SH-SY5Y (cell line): ENCODE measurements around the gene ANAPC4.
A peak's percentile ranks its signal among the peaks of the same experiment; 100 is the strongest.

Source experiments
- GATA2 ChIP-seq: IDR thresholded peaks from 2 replicates; pipeline ENCODE4 v1.6.1; 2011; ENCODE audit warnings: mild to moderate bottlenecking, low read depth, low read length
- GATA3 ChIP-seq: IDR thresholded peaks from 2 replicates; pipeline ENCODE4 v1.6.1; 2011; ENCODE audit warnings: low read depth, mild to moderate bottlenecking, low read length, moderate library complexity

DNA sequence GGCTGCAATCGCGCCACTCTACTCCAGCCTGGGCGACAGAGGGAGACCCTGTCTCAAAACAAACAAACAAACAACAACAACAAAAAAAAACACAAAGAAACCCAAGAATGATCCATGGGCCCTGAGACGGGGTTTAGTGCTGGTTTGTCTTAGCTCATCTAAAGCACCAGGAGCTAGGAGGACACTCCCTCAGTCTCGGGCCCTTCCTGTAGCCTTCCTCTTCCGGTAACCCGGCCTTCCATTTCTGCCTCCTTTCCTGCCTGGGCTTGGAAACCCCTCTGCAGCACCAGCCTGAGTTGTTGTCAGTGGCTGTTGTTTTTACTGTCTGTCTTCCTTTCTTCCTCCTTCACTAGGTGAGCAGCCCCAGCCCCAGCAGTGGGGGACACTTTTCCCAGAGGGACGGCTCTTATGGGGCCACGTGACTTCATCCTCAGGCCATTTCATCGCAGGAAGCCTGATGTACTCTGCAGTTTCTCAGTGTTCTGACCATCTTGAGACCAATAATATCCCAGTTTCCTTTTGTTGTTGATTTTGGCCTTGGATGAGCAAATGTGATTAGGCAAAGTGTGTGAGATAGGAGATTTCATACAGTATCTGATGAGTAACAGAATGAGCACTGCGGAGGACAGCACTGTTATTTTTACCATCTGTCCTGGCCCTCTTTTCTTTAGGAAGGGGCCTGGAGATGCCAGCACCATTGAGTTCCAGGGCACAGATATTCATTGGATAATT, 90.1 kb downstream of the ANAPC4 start:
- no peak for TF ChIP-seq GATA3
- peak; percentile 55; the same call in 1 of the 2 replicates for TF ChIP-seq GATA2
